ENCODE results near the gene NDUFAF5. TPM values are rescaled to one million over a fixed set of nuclear protein-coding genes. Genes with fewer than 3 reads are reported as not detected.

NDUFAF5 gene
- total and polyA plus RNA-seq, 2 of the 8 experiments (the other 6 are each of a cell fraction or from before 2014, with no cell fraction given) = 11.8 to 32.3 TPM

GRCh38 chr20:13765868-13766416 lies 18.9 kb upstream of the NDUFAF5 start:
- no peak overlapping the region for H2AK5ac ChIP-seq (ENCODE audit: low read depth, low read length)
- H3K4me3 ChIP-seq (ENCODE audit: extremely low read depth in 1 of 4, insufficient read depth in 2 of 4, low read depth in 3 of 4, low read length in 4 of 4) = no peak overlapping the region
- no peak overlapping the region for H4K5ac ChIP-seq (ENCODE audit: insufficient read length, low read depth, low read length)
- no peak overlapping the region for H3K14ac ChIP-seq (ENCODE audit: insufficient read length)
- H2BK5ac ChIP-seq (ENCODE audit: low read depth, low read length) = no peak overlapping the region
- H2BK20ac ChIP-seq (ENCODE audit: low read length) = no peak overlapping the region
- H3K79me2 ChIP-seq (ENCODE audit: control insufficient read depth in 1 of 2, insufficient read depth in 2 of 2, low read length in 2 of 2) = no peaks in the 10 kb centered on the region
- peaks cover 0 to 1% (median 0%) of the 10 kb centered on the region in 4 experiments; a peak in 1 of 7 replicates for H3K27me3 ChIP-seq (replicated peaks in 1 of 4; ENCODE audit: control insufficient read depth in 3 of 4, extremely low read depth in 1 of 4, insufficient read depth in 3 of 4, low read length in 3 of 4)
- no peaks in the 10 kb centered on the region for H4K20me1 ChIP-seq (replicated peaks in 1 of 2; ENCODE audit: control insufficient read depth in 1 of 2, insufficient read depth in 2 of 2, low read length in 2 of 2)
- H2BK12ac ChIP-seq (ENCODE audit: low read depth, low read length) = no peak overlapping the region
- H3K23me2 ChIP-seq (ENCODE audit: low read depth, low read length) = no peaks in the 10 kb centered on the region
- H3K4ac ChIP-seq (replicated peaks; ENCODE audit: insufficient read length, low read depth, low read length) = no peak overlapping the region
- CTCF ChIA-PET (ENCODE audit: partially characterized antibody) = no interaction called here
- no peak overlapping the region for H2BK15ac ChIP-seq (ENCODE audit: low read length)
- no peak overlapping the region for H2BK120ac ChIP-seq (replicated peaks; ENCODE audit: low read depth, low read length)
- H4K91ac ChIP-seq (replicated peaks; ENCODE audit: insufficient read length, low read length) = no peak overlapping the region
- H3K27ac ChIP-seq (ENCODE audit: low read depth, low read length) = no peak overlapping the region
- H2AFZ ChIP-seq (ENCODE audit: low read length) = no peak overlapping the region
- peaks cover 19 to 91% (median 65%) of the 10 kb centered on the region in 4 experiments for H3K36me3 ChIP-seq (ENCODE audit: control insufficient read depth in 2 of 4, insufficient read depth in 4 of 4, low read length in 3 of 4)
- TF ChIP-seq PHF8 (conservative IDR thresholded peaks at IDR 0.05; ENCODE audit: low read depth, low read length) (no peak), NRF1 (IDR thresholded peaks at IDR 0.05; ENCODE audit: low read depth, low read length) (no peak), SAP30 (IDR thresholded peaks at IDR 0.05; ENCODE audit: insufficient read depth, insufficient replicate concordance, low read length) (no peak), RFX5 (IDR thresholded peaks at IDR 0.05; ENCODE audit: borderline replicate concordance, low read depth, low read length) (no peak)
- H3K9ac ChIP-seq (replicated peaks in 1 of 4; ENCODE audit: extremely low read depth in 1 of 4, low read depth in 3 of 4, low read length in 3 of 4) = no peak overlapping the region
- 100% methylated on average over 1 of the region's 1 CpG; no CpG with 5 or more reads in 1 of the 2 experiments for WGBS, 2 experiments (ENCODE audit: extremely low coverage in 1 of 2, insufficient coverage in 1 of 2, insufficient read length in 1 of 2, insufficient replicate concordance in 2 of 2, low coverage in 1 of 2, low lambda C conversion rate in 2 of 2, missing lambda C conversion rate in 1 of 2)
- H4K8ac ChIP-seq (ENCODE audit: extremely low read depth, insufficient read depth, low read length) = no peak overlapping the region
- no peak overlapping the region for H3K23ac ChIP-seq (ENCODE audit: insufficient read length)
- no peaks in the 10 kb centered on the region for H3K4me1 ChIP-seq (replicated peaks in 1 of 4; ENCODE audit: control insufficient read depth in 3 of 4, insufficient read depth in 4 of 4, low read length in 3 of 4)
- H3K56ac ChIP-seq (replicated peaks; ENCODE audit: insufficient read length, low read depth, low read length) = no peak overlapping the region
- H3K9me3 ChIP-seq (ENCODE audit: insufficient read depth in 2 of 2, low read depth in 1 of 2, low read length in 1 of 2) = peaks cover 0 to 3% of the 10 kb centered on the region in 2 experiments; a peak in 1 of 4 replicates
- no peak for DNase-seq (ENCODE audit: low read depth in 1 of 2, low spot score in 2 of 2)
- no peak for FAIRE-seq
- no peaks in the 10 kb centered on the region for H3K79me1 ChIP-seq (ENCODE audit: low read depth, low read length)
- H3K4me2 ChIP-seq (ENCODE audit: insufficient read depth in 1 of 2, low read depth in 2 of 2, low read length in 2 of 2) = no peak overlapping the region
- POLR2A ChIA-PET (ENCODE audit: partially characterized antibody) = interaction anchor here (1.1 kb wide), 1 partner anchor 18 kb away, joined by 4 read pairs; no protein-coding TSS in a partner anchor
- no peak overlapping the region for H3K18ac ChIP-seq (ENCODE audit: extremely low read depth, low read length)
